SK-N-DZ (cell line): ENCODE measurements around the gene SPTBN5.
"Not testable (repeated sequence)": the region's sequence is repeated elsewhere in the genome, so short reads cannot be mapped to it uniquely, and the experiment has no call there.

ENCODE experiments used
- DNase-seq: peaks from one replicate; pipeline ENCODE4 v3.0.0-alpha.2; 2015; ENCODE audit warnings: low spot score

Gene SPTBN5

GRCh38 chr15:41848631-41849030, 45.2 kb downstream of the SPTBN5 start:
- no peak for DNase-seq

GRCh38 chr15:41847981-41848380, 45.9 kb downstream of the SPTBN5 start:
- DNase-seq, result no peak

- no peak for DNase-seq
Measured at GRCh38 chr15:41847206-41847605, 46.6 kb downstream of the SPTBN5 start.

GRCh38 chr15:41844814-41845213, 49.0 kb downstream of the SPTBN5 start:
- DNase-seq, result no peak

- DNase-seq, result no peak
Measured at GRCh38 chr15:41843571-41843970, 50.3 kb downstream of the SPTBN5 start.

GRCh38 chr15:41842229-41842628, 51.6 kb downstream of the SPTBN5 start:
- no peak for DNase-seq

GRCh38 chr15:41841131-41841530, 52.7 kb downstream of the SPTBN5 start:
- DNase-seq, result no peak

GRCh38 chr15:41840673-41841072, 53.2 kb downstream of the SPTBN5 start:
- DNase-seq, result no peak

- DNase-seq, result no peak
Measured at GRCh38 chr15:41839781-41840491, 53.9 kb downstream of the SPTBN5 start.

GRCh38 chr15:41838400-41838897, 55.4 kb downstream of the SPTBN5 start, which contains the start of gene PLA2G4B:
Gene PLA2G4B, plus strand, starts transcription at chr15:41838847. Its CDS starts 67 bp downstream, at chr15:41838914.
- DNase-seq, result no peak

- DNase-seq, result no peak
Measured at GRCh38 chr15:41836713-41837454, 57.0 kb downstream of the SPTBN5 start.

- no peak for DNase-seq
Measured at GRCh38 chr15:41836073-41836472, 57.8 kb downstream of the SPTBN5 start.

- no peak for DNase-seq
Measured at GRCh38 chr15:41834096-41834495, 59.8 kb downstream of the SPTBN5 start.

GRCh38 chr15:41832875-41833274, 61.0 kb downstream of the SPTBN5 start:
- no peak for DNase-seq

GRCh38 chr15:41832208-41832607, 61.6 kb downstream of the SPTBN5 start:
- no peak for DNase-seq

- DNase-seq, result not testable (repeated sequence)
Measured at GRCh38 chr15:41831291-41831690, 62.6 kb downstream of the SPTBN5 start.

- DNase-seq, result no peak
Measured at GRCh38 chr15:41829959-41830646, 63.8 kb downstream of the SPTBN5 start.

- no peak for DNase-seq
Measured at GRCh38 chr15:41828807-41829141, 65.1 kb downstream of the SPTBN5 start.

GRCh38 chr15:41827880-41828806, 65.7 kb downstream of the SPTBN5 start, which contains the start of gene JMJD7:
Gene JMJD7, plus strand, starts transcription at chr15:41828092. Its CDS starts 33 bp downstream, at chr15:41828125.
- DNase-seq, result peak; percentile 71

- no peak for DNase-seq
Measured at GRCh38 chr15:41827290-41827879, 66.5 kb downstream of the SPTBN5 start.
